GM19438 (cell line): ENCODE measurements around the gene MACROD1.
"Not testable (repeated sequence)": the region's sequence is repeated elsewhere in the genome, so short reads cannot be mapped to it uniquely, and the experiment has no call there.

Experiments
- ATAC-seq: cut with Tn5 transposase; IDR thresholded peaks from one replicate; pipeline ENCODE4 v1.9.1; 2021; ENCODE audit warnings: low read depth; ENCODE audit not compliant: unreplicated experiment

The MACROD1 gene

DNA sequence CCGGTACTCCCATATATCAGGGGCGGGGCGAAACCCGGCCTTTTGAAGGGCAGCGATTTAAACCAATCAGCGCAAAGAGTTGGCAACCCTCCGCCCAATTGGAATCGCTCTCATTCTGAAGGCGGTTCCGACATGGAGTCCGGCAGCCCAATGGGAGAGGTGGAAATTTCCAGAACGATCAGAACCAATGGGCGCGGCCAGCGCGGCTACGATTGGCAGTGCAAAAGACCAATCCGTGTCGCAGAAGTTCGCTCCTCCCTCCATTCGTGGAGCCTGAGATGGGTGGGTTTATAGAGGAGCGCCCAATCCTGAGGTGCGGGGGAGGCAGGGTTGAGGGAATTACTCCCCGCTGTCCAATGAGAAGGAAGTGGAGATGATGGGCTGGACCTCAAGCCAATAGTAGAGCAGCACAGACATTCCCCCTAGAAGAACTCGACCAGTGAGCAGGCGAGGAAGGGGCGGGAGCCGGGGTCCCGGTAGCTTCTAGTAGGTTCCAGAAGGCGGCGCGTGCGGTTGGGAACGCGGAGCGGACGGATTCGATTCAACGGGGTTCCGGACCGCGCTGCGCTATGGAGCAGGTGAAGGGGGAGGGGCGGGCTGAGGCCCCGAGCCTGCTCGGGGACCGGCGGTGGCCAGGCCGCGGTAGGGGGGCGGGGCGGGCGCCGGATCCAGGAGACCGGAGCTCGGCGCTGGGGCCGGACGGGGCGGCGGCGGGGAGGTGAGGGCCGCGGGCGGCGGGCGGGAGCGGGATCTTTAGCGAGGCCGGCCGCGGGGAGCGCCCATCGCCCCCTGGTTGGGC, 20.0 kb upstream of the MACROD1 start, which contains the start of gene STIP1:
STIP1 (plus strand) TSS at position 479 of the 799 bp plus-strand sequence; CDS start at position 570, 91 bp downstream.
- ATAC-seq = peak; percentile 88

DNA sequence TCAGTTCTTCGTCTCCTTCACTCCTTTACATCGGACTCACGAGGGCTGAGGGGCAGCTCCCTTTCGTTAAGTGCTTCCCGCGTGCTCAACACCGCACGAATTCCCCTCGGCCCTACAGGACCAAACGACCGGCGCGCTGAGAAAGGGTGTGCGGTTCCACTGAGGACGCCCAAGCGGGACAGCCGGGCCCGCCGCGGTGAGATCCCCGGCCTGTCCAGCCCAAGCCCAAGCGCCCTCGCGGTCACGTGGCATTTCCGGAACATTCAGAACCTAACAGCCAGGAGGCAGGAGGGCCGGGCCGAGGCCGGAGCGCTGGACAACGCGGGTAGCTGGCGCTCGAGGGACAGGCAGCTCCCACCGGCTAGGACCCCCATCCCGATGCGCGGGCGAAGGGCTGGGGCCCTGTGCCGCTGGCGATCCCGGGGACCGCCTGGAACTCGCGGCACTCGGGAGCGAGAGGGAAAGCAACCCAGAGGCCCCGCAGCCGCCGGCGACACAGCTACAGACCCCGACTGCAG, 19.3 kb upstream of the MACROD1 start:
- ATAC-seq = peak; percentile 14

DNA sequence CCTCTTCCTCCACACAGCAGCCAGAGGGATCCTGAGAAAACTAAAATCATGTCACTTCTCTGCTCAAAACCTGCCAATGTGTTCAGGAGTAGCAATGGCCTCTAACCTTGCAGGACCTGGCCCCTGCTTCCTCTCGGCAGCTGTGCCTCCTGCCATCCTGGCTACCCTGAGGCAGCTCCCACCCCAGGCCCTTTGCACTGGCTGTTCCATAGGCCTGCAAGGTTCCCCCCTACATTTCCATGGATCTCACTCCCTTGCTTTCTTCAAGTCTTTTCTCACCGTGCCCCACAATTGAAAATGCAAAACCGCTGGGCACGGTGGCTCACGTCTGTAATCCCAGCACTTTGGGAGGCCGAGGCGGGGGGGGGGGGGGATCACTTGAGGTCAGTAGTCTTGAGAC, 18.0 kb upstream of the MACROD1 start:
- no peak for ATAC-seq

DNA sequence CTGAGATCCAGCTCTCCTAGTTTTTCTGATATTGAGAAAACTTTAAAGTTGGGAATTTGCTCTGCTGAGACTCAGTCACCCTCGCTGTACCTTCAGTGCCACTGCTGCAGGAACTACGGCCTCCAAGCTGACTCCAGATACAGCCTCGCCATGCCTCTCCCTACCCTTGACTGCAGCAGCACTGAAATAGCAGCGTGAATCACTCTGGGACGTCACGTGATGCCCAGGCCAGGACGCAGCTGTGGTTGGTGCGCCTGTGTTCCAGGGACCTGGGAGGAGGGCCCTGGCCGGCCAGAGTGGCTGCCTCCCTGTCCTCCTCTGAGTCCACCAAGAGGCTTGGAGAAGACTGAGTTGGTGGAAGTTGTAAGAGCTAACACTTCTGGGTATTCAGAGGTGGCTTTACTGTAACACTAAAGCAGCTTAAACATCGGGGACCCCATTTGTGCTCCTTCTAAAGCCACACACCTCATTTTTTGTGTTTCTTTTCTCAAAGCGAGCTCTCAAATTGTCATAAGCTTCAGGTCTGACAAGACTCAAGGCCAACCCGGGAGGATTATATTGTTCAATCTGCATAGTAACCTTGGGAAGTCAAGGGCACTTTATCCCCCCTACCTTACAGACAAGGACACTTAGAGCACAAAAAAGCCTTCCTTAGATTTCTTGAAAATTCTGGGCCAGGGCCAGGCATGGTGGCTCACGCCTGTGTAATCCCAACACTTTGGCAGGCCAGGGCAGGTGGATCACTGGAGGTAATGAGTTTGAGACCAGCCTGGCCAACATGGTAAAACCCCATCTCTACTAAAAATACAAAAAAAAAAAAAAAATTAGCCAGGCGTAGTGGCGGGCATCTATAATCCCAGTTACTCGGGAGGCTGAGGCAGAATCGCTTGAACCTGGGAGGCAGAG, 15.8 kb upstream of the MACROD1 start:
- no peak for ATAC-seq

- no peak for ATAC-seq
These were observed 15.0 kb upstream of the MACROD1 start for GRCh38 chr11:64180891-64181290.

GRCh38 chr11:64178951-64179639, 13.2 kb upstream of the MACROD1 start:
- ATAC-seq = no peak

DNA sequence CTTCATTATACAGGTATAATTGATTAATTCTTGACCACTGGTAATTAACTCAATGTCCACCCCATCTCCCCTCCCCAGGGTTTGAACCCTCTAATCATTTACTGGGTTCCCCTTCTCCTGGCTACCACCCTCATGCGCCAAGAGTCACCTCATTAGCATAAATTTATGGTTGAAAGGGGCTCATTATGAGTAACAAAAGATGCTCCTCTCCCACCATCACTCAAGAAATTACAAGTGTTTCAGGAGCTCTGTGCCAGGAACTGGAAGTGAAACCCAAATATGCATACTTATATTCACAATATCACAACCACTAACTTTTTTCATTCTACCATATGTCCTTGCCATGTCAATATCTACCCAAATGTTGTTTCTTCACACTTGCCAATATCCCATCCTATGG, 12.3 kb upstream of the MACROD1 start:
- no peak for ATAC-seq

GRCh38 chr11:64176751-64177150, 10.8 kb upstream of the MACROD1 start:
- ATAC-seq = no peak

DNA sequence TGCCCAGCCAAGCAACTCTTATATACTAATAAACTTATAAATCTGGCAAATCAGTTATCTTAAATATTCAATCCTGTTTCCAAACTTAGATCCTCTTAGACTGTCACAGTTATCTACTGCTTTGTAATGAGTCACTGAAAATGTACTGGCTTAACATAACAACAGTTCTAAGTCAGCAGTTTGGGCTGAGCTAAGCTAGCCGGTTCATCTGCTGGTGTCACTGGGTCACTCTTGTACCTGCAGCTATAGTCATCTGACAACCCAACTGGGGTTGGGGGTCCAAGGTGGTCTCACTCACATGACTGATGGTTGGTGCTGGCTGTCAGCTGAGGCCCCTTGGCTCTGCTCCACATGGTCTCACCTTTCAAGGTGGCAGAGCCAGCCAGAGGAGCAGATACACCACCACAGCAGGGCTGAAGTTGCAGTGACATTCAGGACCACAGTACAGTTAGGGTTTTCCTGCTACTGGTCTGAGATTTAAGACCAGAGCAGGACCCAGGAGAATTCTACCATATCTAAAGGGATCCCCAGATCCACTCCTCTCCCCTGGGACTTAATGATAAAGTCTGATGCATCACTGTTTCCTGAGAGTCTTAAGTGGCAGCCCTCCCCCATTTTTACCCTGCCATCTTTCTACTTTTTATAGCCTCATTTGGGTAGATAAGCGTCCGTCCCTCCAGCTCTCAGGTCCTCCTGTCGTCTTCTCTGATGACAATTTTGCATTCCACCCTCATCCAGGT, 7.9 kb upstream of the MACROD1 start:
- no peak for ATAC-seq

- no peak for ATAC-seq
These were observed 4.5 kb upstream of the MACROD1 start for GRCh38 chr11:64170419-64170818.

DNA sequence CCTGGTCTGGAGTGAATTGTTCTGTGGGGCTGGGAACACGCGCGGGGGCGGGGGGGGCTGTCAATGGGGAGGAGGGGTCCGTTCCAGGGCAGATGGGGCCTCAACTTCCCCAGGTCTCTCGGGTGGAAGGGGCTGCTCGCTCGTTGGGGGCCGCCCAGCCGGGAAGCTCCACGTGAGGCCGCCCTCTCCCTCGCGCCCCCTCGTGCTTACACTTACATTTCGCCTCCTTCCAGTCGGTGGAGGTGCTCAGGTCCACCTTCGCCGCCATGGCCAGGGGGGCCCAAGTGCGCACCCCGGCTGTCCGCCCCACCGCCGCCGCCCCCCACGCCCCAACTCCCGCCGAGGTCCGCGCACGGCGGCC, 452 bp downstream of the MACROD1 start:
- ATAC-seq = no peak

DNA sequence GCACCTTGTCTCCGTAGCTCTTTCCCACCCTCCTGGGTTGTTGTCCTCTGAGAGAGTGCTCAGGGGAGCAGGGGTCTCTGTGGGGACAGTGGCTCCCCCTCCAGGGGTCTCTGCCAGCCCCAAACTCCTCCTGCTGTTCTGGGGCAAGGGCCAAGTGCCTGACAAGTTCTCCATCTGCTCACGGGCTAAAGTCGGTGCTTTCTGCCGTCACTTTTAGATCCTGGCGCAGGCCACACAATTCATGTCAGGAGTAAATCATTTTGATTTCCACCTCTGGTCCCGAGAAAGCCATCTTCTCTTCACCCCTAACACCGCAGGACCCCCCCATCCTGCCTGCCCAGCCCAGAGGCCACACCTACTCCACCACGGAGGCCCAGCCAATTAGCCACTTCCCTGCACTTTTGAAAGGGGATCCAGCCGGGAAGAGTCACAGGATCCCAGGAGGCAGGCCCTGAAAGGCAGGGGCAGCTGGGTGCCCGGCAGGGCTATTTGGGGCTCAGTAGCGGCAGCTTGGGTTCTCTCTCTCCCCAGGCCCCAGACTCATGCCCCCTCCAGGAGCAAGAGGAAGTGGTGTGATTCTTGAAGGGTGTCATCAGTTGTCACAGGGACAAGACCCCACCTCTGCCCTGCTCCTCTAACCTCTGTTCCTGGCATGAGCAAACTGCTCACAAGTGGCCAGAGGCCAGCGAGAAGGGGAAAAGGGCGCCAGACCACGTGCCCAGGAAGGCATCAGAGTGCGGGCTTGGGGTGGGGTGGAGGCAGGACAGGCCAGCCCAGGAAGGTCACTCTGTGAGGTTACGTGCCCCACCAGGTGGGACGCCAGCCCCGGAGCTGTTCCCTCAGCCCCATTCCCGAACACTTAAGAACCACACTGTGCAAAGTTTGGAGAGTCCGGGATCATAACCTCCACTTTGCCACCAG, 1.3 kb downstream of the MACROD1 start:
- ATAC-seq = no peak

DNA sequence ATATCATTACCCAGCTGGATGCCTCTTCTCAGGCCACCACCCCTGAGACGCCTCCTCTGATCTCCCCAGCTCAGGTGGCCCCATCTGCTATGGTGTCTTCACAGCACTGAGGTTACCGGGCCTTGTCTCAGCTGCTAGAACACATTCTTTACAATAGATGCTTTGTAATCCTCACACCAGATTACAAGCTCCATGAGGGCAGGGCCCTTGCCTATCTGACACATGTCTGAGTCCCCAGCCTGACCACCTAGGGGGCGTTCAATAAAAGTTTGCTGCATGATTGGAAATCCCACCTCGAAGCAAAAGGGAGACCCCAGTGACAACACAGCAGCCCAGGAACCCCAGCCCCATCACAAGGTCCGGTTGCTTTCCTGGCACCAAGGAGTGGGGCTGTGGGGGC, 2.0 kb downstream of the MACROD1 start:
- no peak for ATAC-seq

DNA sequence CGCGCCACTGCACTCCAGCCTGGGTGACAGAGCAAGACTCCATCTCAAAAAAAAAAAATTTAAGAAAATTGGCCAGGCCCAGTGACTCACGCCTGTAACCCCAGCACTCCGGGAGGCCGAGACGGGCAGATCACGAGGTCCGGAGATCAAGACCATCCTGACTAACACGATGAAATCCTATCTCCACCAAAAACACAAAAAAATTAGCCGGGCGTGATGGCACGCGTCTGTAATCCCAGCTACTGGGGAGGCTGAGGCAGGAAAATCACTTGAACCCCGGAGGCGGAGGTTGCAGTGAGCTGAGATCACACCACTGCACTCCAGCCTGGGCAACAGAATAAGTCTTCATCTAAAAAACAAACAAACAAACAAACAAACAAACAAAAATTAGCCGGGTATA, 3.1 kb downstream of the MACROD1 start:
- ATAC-seq = not testable (repeated sequence)

DNA sequence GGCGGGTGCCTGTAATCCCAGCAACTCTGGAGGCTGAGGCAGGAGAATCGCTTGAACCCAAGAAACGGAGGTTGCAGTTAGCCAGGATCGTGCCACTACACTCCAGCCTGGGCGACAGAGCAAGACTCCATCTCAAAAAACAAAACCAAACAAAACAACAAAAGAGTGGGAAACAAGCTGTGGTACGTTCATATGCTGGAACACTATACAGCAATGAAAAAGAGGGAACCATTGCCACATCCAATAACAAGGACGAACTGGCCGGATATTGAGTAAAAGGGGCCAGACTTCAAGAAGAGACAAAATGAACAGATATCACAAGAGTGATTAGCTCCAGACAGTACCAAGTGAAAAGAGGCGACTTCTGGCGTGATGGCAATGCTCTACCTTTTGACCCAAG, 4.9 kb downstream of the MACROD1 start:
- no peak for ATAC-seq

DNA sequence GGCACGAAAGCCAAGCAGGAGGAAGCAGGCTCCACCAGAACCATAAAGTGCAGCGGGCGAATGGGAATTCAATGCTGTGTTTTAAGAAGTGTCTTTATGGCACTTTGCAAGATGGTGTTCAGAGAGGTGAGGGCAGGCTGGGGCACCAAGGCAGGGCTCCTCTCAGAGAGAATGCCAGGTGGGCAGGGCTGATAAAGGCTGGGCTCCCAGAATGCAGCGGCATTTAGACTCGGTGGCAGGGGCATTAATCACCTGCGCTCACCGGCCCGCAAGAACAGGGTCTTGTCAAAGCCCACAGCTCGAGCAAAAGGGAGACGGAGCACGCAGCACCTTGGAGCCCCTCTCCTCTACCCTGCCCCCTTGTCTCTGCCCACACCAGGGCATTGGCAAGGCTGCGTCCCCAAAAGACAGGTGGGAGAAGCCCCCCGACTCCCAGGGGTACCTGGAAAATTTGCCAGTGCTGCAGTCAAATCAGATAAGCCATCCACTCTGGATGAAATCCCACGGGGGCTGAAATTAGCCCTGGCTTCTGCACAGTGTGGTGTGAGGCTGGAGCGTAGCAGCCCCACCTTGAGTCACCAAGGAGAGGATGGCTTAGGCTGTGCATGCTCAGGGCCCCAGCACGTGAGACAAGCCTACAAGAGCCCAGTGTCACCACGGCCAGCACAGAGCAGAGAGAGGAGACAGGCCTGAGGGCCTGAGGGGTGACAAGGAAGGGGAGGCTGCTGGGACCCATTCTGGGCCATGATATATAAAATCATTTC, 8.1 kb downstream of the MACROD1 start:
- no peak for ATAC-seq

DNA sequence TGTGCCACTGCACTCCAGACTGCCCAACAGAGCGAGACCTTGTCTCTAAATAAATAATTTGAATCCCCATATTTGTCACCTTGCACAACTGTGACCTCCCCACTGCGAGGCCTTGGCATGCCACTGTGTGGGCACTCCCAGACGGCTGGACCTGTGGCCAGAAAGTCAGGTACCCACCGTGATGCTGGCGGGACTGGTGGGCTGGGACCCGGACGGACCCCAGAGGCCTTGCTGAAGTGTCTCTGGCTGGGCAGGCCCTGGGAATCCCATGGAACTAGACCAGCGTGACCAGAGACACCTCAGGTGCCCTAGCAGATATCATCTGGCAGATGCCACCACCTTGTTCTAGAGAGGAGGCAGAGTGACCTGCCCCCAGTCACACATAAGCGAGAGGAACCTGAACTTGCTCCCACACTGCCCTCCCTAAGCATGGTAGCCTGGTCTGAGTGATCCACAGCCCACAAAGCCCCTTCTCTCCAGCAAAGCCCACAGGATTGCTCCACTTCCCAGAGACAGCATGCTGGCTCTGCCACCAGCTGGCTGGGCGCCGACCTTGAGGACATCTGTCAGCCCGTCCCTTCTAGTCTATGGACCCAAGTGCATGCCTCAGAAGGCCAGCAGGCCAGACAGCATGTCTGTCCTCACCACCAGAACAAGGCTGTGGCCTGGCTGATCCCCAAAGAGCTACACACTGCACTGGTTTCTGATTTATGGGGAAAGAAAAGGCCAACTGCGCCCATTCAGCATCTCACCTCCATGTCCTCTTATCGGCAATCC, 9.5 kb downstream of the MACROD1 start:
- no peak for ATAC-seq

- ATAC-seq = no peak
These were observed 12.1 kb downstream of the MACROD1 start for GRCh38 chr11:64153812-64154211.
